Measurements from ENCODE around the gene KEL.

The KEL gene

DNA sequence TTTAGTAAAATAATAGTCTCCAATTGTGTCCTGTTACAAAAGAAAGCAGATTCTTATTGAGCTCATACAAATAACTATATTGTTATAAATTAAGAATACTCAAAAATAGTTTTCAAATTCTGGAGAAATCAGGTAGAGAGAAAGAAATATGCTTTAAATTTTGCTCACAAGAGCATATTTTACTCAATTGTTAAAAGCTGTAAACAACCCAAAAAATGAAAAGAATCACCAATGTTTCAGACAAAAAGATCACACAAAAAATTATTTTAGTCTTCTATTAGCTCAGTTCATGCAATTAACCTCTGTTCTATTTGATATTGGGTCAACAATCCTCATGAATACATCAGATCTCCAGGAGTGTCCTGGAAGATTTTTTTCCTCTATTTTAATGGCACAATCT, 58.0 kb downstream of the KEL start:
- FAIRE-seq, result no peak

DNA sequence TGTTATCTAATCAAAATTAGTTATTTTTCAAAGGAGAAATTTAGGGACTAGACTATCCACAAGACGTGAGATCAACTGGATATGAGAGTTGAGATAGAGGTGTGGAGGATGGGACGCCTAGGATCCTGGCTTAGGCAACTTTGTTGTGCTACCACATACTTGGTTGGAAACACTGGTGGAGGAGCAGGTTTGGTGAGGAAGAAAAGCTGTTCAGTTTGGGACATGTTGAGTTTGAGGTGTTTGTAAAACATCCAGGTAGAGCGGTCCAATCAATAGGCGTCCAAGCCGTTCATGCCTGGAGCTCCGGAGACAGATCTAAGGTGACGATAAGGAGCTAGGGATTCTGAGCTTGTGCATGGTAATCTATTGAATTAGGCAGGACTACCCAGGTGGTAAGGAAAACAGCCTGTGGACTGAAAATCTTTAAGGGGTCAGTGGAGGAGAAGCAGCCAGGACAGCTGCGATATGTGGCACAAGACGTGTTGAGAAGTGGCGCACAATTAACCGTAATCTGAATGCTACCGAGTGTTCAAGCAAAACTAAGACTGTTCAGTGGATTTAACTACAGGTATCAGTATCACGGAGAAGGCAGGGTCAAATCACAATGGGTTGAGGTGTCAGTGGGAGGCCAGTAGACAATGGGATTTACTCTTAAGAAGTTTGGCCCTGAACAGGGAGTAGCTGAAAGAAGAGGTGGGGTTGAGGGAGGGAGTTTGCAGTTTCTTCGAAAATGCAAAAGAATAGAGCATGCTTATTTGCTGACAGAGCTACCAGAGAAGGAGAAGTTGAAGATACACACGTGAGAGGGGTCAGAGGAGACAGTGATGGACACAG, 60.5 kb downstream of the KEL start:
- FAIRE-seq (no peak), DNase-seq (ENCODE audit: extremely low spot score, insufficient read length, low read depth) (no peak)

More for the DNA sequence above, 58.0 kb downstream of the KEL start:
- DNase-seq (ENCODE audit: extremely low spot score, insufficient read length, low read depth), result no peak

DNA sequence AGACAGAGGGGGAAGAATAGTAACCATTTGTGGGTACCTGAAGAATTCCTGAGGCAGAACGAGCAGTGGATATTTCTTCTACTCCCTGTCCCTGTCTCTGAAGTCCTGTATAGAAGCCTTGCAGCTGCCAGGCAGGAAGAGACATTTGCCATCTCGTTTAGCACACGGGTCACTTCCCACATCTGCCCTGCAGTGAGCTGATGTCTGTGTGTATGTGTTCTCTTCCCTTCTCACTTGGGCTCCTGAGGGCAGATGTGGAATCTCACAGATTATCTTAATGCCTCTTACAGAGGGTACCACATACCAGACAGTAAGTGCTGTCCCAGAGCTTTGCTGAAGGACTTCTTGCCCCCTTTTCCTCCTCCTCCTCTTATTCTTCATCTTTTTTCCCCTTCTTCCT, 62.5 kb downstream of the KEL start:
- no peak for DNase-seq (ENCODE audit: extremely low spot score, insufficient read length, low read depth)
- no peak for FAIRE-seq

DNA sequence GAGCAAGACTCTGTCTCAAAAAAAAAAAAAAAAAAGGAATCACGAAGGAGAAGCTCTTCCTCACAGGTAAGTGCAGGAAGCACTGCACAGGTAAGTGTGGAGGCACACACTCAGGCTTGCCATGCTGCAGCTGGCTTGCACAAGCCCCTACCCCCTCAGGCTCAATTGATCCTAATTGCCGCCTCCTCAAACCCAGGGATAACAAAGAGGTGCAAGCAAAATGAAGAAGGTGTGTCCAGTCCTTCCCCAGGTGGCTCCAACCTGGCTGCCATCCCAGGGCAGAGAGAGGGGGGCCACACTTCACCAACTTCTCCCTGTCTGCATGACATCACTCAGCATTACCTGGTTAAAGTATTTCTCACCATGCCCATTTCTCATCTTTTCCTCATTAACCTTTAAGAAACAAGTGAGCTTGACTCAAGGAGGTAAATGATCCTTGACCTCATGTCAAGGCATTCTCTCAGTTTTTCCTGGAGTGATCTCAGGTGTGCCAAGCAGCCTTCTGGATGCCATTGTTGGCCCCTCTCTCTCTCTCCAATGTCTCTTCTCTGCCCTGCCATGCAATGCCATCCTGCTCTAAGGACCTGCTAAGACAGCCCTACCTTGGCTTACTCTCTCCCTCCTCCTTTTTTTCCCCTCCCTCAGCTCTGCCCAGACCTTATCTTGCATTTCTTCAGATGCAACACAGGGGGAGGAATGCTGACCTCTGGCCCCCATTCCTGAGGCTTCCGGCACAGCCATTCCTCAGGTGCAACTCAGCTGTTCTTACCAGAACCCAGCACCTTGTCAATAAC, 63.6 kb downstream of the KEL start:
- DNase-seq (ENCODE audit: extremely low spot score, insufficient read length, low read depth), result no peak

DNA sequence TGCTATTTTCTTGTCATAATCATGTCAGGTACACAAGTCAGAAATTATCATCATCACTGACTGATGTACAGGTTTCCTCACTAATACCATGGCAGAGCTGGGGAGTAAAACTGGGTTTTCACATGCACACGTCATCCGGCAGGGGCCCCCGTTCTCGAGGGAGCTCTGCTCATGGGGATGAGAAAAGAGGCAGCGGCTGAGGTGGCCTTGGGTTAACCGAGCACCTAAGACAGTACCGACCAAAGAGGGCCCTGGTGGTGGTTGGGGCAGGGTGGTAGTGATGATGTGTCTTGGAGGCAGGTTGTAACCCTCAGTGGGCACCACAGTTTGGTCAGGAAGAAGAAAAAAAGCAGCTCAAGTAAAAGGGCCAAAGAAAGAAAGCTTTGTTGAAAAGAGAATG, 64.5 kb downstream of the KEL start:
- DNase-seq (ENCODE audit: extremely low spot score, insufficient read length, low read depth), result no peak
- no peak for FAIRE-seq

More for the DNA sequence above, 63.6 kb downstream of the KEL start:
- FAIRE-seq, result no peak

DNA sequence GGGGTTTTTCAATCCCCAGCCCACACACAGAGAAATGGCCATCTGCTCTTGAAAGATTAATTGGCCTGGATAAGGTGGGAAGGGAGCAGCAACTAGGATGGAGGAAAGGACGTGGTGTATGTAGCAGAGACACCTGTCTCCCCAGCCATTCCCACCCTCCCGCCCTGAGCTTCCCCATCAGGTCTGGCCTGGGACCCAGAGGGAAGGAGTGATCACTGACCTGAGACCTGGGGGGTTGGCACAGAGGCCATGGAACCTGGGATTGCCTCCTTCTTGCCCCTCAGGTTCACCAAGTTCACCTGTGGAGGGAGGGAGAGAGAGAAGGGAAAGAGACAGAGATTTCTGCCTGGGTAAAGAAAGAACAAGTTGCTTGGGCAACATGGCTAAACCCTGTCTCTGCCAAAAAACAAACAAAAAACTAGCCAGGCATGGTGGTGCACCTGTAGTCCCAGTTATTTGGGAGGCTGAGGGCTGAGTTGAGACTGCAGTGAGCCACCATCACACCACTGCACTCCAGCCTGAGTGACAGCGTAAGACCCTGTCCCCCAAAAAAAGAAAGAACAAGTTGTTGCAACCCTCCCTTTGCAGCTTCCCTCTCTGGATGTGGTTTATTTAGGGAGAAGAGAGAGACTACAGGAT, 65.3 kb downstream of the KEL start:
- FAIRE-seq (no peak), DNase-seq (ENCODE audit: extremely low spot score, insufficient read length, low read depth) (no peak)

DNA sequence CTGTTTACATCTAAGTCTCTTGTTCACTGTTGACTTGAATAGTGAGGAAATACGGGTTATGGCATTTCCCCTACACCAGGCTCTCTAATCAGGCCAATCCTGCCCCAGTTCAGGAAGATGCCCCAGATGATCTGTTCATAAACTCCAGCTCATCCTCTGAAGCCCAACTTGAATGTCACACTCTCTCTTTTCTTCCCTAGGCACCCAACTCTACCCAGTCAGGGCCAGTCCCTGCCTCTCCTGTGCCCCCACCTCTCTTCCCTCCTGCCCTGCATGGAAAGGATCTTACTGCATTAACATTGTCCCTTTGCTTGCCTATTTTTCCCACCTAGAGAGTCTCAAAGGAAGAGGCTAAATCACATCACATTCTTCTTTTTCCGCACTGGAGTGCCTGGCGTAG, 66.0 kb downstream of the KEL start:
- no peak for DNase-seq (ENCODE audit: extremely low spot score, insufficient read length, low read depth)
- no peak for FAIRE-seq

DNA sequence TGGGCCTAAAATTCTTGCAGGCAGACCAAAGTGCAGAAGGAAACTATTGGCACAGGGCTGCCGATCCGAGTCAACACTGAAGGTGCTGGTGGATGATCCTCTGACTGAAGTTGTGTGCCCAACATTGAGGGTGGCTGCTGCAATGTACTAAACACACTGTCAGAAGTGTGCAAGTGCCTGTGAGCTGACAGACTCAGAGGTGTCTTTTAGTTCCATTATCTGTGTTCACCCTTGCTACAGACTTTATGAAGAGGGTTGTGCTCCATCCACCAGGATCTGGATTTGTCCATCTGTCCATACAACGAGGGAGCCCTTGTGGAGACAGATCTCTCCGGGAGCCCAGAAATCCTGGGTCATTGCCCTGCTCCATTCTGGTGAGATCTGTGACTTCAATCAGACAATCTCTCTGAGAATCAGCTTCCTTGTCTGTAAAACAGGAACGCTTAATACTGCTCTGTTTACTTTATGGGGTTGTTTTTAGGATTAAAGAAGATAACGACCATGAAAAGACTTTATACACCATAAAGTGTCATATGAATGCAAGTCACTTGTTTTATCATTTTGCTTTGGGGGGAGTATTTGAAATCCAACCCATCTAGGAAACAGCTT, 67.1 kb downstream of the KEL start:
- DNase-seq (ENCODE audit: extremely low spot score, insufficient read length, low read depth), result no peak
- FAIRE-seq, result no peak

DNA sequence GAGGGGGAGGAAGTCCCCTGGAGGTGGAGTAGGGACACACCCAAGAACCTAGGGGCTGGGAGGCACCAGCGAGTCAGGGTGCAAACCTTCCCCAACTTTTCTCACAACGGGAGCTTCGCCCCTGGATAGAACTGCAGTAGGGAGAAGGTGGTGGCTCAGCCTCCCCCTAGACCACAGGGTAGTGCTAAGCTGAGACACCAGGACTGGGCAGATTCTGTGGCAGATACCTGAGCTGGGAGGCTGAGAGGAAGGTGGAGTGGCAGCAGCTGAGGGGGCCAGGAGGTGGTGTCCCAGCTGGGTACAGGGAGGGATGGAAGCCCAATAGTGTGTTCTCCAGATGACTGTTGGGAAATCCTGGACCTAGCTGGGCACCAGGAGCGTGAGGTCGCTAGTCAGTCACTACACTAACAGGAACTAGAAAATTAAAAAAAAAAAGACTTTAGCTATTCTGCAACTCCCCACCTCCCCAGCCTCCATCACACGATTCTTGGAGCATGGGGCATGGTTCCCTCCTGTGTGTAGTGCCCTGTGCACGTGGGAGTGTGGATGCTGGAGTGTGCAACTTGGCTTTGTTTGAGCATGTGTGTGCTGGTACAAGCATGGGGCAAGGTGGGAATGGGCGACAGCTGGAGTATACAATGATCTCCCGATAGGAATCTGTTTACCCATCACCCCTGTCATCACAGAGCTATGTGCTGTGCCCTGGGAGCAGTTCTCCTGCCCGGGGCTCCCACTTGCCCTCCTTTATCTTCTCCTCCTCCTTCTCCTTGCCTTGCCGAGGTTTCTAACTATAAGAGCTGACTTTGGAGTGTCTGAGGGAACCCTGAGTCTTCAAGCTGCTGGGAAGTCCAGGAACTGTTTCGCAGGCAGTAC, 67.8 kb downstream of the KEL start:
- no peak for DNase-seq (ENCODE audit: extremely low spot score, insufficient read length, low read depth)

DNA sequence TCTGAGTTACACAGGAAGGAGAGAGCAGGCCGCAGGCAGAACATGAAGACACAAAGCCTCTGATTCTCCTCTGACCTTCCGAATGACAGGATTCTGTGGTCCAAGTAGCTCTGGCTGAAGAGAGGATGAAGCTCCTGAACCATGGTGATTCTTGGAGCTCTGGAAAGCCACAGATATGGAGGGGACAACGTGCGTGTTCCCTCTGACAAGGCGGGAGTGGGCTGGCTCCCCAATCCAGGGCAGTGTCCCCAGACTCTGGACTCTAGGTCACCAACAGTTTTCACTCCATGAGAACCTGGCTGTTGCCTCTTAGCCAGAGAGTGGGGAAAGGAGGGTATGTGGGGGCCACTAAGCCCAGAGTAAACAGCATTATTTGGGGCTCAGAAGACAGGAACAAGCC, 69.2 kb downstream of the KEL start:
- FAIRE-seq, result no peak

More for the DNA sequence above, 67.8 kb downstream of the KEL start:
- no peak for FAIRE-seq

DNA sequence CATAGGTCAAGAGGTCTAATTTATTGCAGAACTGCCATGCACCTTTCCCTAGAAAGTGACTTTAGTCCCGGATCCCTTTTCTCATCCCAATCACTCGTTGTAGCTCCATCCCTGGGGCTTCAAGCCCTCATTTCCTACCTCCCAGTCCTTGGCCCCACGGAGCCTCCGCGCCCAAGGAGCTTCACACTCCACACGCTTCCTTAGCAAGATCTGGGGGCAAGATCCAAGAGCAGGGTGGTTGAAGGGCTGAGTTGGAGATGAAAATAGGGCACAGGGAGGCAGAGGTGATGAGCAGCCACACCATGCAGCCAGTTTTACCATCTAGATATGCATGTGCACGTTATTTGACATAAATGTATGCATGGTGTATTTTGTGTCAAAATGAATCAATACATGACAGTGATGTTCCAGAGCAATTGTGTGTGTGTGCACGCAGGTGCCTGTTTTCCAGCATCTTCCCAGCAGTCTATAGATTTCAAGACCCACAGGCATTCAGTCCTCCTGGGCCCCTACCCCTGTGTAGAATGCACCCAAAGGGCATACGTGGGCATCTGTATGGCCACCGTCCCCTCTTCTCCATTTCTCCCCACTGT, 70.6 kb downstream of the KEL start:
- no peak for DNase-seq (ENCODE audit: extremely low spot score, insufficient read length, low read depth)
- no peak for FAIRE-seq

More for the DNA sequence above, 69.2 kb downstream of the KEL start:
- no peak for DNase-seq (ENCODE audit: extremely low spot score, insufficient read length, low read depth)

Data from GM18507 (cell line).